Activated naive CD4-positive, alpha-beta T cell treated with anti-CD3 and anti-CD28 coated beads, Interleukin-2, amount 50 U/mL, for 72 hours (primary cell): Measurements from ENCODE around the gene LAMTOR5. TPM values are rescaled to one million over a fixed set of nuclear protein-coding genes. Genes with fewer than 3 reads are reported as not detected.
"Not testable (repeated sequence)": the region's sequence is repeated elsewhere in the genome, so short reads cannot be mapped to it uniquely, and the experiment has no call there.

Experiments used
- ATAC-seq, 2 donors: fragments of 150-1000 bp; cut with Tn5 transposase; 2 replicates each; pipeline ENCODE4 v1.10.0; 2021; ENCODE audit warnings: mild to moderate bottlenecking in 2 of 2, moderate library complexity in 2 of 2
- DNase-seq, 2 donors: peaks; one replicate each; pipeline ENCODE4 v3.0.0; 2021 to 2022; ENCODE audit warnings: low spot score in 2 of 2
- H3K27ac Mint-ChIP-seq, 2 donors: one replicate each; pipeline ENCODE4 v1.8.0; 2022; ENCODE audit warnings: mild to moderate bottlenecking in 2 of 2, mixed read lengths in 2 of 2
- H3K36me3 Mint-ChIP-seq, 2 donors: one replicate each; pipeline ENCODE4 v1.8.0; 2022; ENCODE audit warnings: mixed read lengths in 2 of 2
- H3K9me3 Mint-ChIP-seq, 2 donors: one replicate each; pipeline ENCODE4 v1.8.0; 2022; ENCODE audit warnings: mixed read lengths in 2 of 2
- total RNA-seq, 2 donors: library from RNA; stranded (reverse); gene quantifications; one replicate each; pipeline ENCODE4 v1.2.3, GENCODE V29; 2022

LAMTOR5 gene
- total RNA-seq, 2 donors from 2014 or later = 146 to 180 TPM

GRCh38 chr1:110434946-110435345, 27.5 kb upstream of the LAMTOR5 start:
- no peak for DNase-seq
- ATAC-seq = no peak

GRCh38 chr1:110433803-110434202, 26.3 kb upstream of the LAMTOR5 start:
- DNase-seq (no peak), ATAC-seq (no peak)
- Mint-ChIP-seq H3K9me3 (no peaks in the 10 kb centered on the region), H3K36me3 (no peaks in the 10 kb centered on the region), H3K27ac (no peak overlapping the region)

More at GRCh38 chr1:110434946-110435345, 27.5 kb upstream of the LAMTOR5 start:
- Mint-ChIP-seq H3K36me3 (no peaks in the 10 kb centered on the region), H3K27ac (no peak overlapping the region), H3K9me3 (no peaks in the 10 kb centered on the region)

- ATAC-seq = no peak
- DNase-seq = no peak
- Mint-ChIP-seq H3K36me3 (no peaks in the 10 kb centered on the region), H3K9me3 (no peaks in the 10 kb centered on the region), H3K27ac (no peak overlapping the region)
Observed at GRCh38 chr1:110433213-110433612, 25.7 kb upstream of the LAMTOR5 start.

GRCh38 chr1:110430901-110431300, 23.4 kb upstream of the LAMTOR5 start:
- Mint-ChIP-seq H3K27ac (peak overlapping the region in 1 of 2 donors; percentile 79), H3K9me3 (no peaks in the 10 kb centered on the region), H3K36me3 (no peaks in the 10 kb centered on the region)
- ATAC-seq (no peak), DNase-seq (no peak)

GRCh38 chr1:110430366-110430765, 22.9 kb upstream of the LAMTOR5 start:
- no peaks in the 10 kb centered on the region for H3K9me3 Mint-ChIP-seq
- peak overlapping the region in 1 of 2 donors; percentile 52 for H3K27ac Mint-ChIP-seq
- no peak for ATAC-seq
- DNase-seq = no peak
- no peaks in the 10 kb centered on the region for H3K36me3 Mint-ChIP-seq

- DNase-seq = no peak
- Mint-ChIP-seq H3K27ac (no peak overlapping the region), H3K36me3 (no peaks in the 10 kb centered on the region), H3K9me3 (no peaks in the 10 kb centered on the region)
- ATAC-seq = no peak
Observed at GRCh38 chr1:110428946-110429345, 21.5 kb upstream of the LAMTOR5 start.

- ATAC-seq (no peak), DNase-seq (no peak)
- Mint-ChIP-seq H3K27ac (no peak overlapping the region), H3K36me3 (no peaks in the 10 kb centered on the region), H3K9me3 (no peaks in the 10 kb centered on the region)
Observed at GRCh38 chr1:110426854-110427253, 19.4 kb upstream of the LAMTOR5 start.

GRCh38 chr1:110425612-110426152, 18.2 kb upstream of the LAMTOR5 start:
- no peak for ATAC-seq
- Mint-ChIP-seq H3K27ac (no peak overlapping the region), H3K9me3 (no peaks in the 10 kb centered on the region), H3K36me3 (no peaks in the 10 kb centered on the region)
- no peak for DNase-seq

GRCh38 chr1:110424699-110425611, 17.5 kb upstream of the LAMTOR5 start:
- Mint-ChIP-seq H3K27ac (no peak overlapping the region), H3K36me3 (no peaks in the 10 kb centered on the region), H3K9me3 (no peaks in the 10 kb centered on the region)
- DNase-seq = no peak
- no peak for ATAC-seq

- Mint-ChIP-seq H3K9me3 (no peaks in the 10 kb centered on the region), H3K36me3 (no peaks in the 10 kb centered on the region), H3K27ac (peak overlapping the region in 1 of 2 donors; percentile 41)
- ATAC-seq (peak; percentile 40 to 64), DNase-seq (no peak)
Observed at GRCh38 chr1:110420874-110421793, 13.6 kb upstream of the LAMTOR5 start.

GRCh38 chr1:110420023-110420662, 12.6 kb upstream of the LAMTOR5 start:
- Mint-ChIP-seq H3K36me3 (no peaks in the 10 kb centered on the region), H3K9me3 (no peaks in the 10 kb centered on the region), H3K27ac (no peak overlapping the region)
- ATAC-seq (no peak), DNase-seq (no peak)

GRCh38 chr1:110418729-110419128, 11.2 kb upstream of the LAMTOR5 start:
- no peaks in the 10 kb centered on the region for H3K36me3 Mint-ChIP-seq
- no peaks in the 10 kb centered on the region for H3K9me3 Mint-ChIP-seq
- no peak for ATAC-seq
- no peak for DNase-seq
- no peak overlapping the region for H3K27ac Mint-ChIP-seq

- H3K36me3 Mint-ChIP-seq, H3K27ac Mint-ChIP-seq, ATAC-seq: not testable (repeated sequence)
Observed at GRCh38 chr1:110413045-110413444, 5.6 kb upstream of the LAMTOR5 start.

GRCh38 chr1:110412576-110412975, 5.1 kb upstream of the LAMTOR5 start:
- DNase-seq (peak in 1 of 2 donors; percentile 68), ATAC-seq (peak; percentile 24 to 58)
- Mint-ChIP-seq H3K9me3 (no peaks in the 10 kb centered on the region), H3K27ac (no peak overlapping the region), H3K36me3 (peaks cover 4% of the 10 kb centered on the region in 2 donors)

More at GRCh38 chr1:110413045-110413444, 5.6 kb upstream of the LAMTOR5 start:
- DNase-seq, H3K9me3 Mint-ChIP-seq: not testable (repeated sequence)

- no peak for DNase-seq
- no peak for ATAC-seq
- H3K36me3 Mint-ChIP-seq = peaks cover 10 to 11% of the 10 kb centered on the region in 2 donors
- H3K27ac Mint-ChIP-seq = no peak overlapping the region
- no peaks in the 10 kb centered on the region for H3K9me3 Mint-ChIP-seq
Observed at GRCh38 chr1:110411173-110411735, 3.8 kb upstream of the LAMTOR5 start.

- Mint-ChIP-seq H3K27ac (no peak overlapping the region), H3K9me3 (no peaks in the 10 kb centered on the region), H3K36me3 (peaks cover 10 to 11% of the 10 kb centered on the region in 2 donors)
- DNase-seq (no peak), ATAC-seq (no peak)
Observed at GRCh38 chr1:110409316-110409715, 1.8 kb upstream of the LAMTOR5 start.
